Prostate gland (tissue), 2 donors: ENCODE measurements around the gene EPX.

Experiments
- POLR2A ChIP-seq: fragments of 450-650 bp; IDR thresholded peaks from one replicate; pipeline ENCODE4 v1.6.1; 2016; ENCODE audit warnings: antibody characterized with exemption, mild to moderate bottlenecking
- POLR2AphosphoS5 ChIP-seq: sonication (generic); formaldehyde crosslinking; IDR thresholded peaks from one replicate; pipeline ENCODE4 v1.6.1; 2017; ENCODE audit warnings: antibody characterized with exemption
- TF ChIP-seq, protein P1 (sequence below), 4 experiments: fragments of 200-600 bp in 2 of 4; fragments of 450-650 bp in 2 of 4; sonication (generic) in 2 of 4; IDR thresholded peaks; 1 replicate in 3 of 4; 2 replicates in 1 of 4; pipeline ENCODE4 v1.5.1; 2016 to 2019; ENCODE audit warnings: antibody characterized with exemption in 4 of 4, mild to moderate bottlenecking in 2 of 4, moderate library complexity in 2 of 4

DNA sequence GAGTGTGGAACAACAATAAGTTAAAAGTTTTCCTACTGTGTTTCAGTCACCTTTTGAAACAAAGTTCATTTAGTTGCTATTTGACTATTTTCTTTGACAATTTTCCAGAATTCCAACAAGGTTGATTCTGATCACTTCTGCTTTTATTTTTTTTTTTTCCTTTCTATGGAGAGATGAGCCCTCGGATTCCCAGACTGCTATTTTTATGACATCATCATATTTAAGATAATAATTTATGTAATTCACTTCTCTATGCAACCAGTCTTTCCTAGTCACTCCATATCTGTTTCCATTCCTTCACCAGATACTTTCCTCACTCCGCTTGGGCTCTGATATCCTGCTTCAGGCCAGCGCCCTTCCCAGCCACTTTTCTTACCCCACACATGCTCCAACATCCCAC is 17.7 kb upstream of the EPX start:
- TF ChIP-seq POLR2AphosphoS5 (no peak), POLR2A (no peak)
- TF ChIP-seq, protein P1, sequence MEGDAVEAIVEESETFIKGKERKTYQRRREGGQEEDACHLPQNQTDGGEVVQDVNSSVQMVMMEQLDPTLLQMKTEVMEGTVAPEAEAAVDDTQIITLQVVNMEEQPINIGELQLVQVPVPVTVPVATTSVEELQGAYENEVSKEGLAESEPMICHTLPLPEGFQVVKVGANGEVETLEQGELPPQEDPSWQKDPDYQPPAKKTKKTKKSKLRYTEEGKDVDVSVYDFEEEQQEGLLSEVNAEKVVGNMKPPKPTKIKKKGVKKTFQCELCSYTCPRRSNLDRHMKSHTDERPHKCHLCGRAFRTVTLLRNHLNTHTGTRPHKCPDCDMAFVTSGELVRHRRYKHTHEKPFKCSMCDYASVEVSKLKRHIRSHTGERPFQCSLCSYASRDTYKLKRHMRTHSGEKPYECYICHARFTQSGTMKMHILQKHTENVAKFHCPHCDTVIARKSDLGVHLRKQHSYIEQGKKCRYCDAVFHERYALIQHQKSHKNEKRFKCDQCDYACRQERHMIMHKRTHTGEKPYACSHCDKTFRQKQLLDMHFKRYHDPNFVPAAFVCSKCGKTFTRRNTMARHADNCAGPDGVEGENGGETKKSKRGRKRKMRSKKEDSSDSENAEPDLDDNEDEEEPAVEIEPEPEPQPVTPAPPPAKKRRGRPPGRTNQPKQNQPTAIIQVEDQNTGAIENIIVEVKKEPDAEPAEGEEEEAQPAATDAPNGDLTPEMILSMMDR (IDR thresholded peaks at IDR 0.05): no peak
